Esophagus squamous epithelium (tissue), 4 donors: Measurements from ENCODE around the gene PCDH9.

Source experiments
- POLR2A ChIP-seq, 4 donors: fragments of 450-650 bp; IDR thresholded peaks; one replicate each; pipeline ENCODE4 v1.6.1; 2017; ENCODE audit warnings: antibody characterized with exemption in 4 of 4, mild to moderate bottlenecking in 4 of 4, moderate library complexity in 3 of 4
- TF ChIP-seq, protein P1 (sequence below), 6 experiments: fragments of 450-650 bp in 4 of 6; fragments of 200-600 bp in 2 of 6; sonication (generic) in 2 of 6; IDR thresholded peaks; one replicate each; pipeline ENCODE4 v1.5.1; 2016 to 2019; ENCODE audit warnings: antibody characterized with exemption in 6 of 6, mild to moderate bottlenecking in 4 of 6, moderate library complexity in 4 of 6

DNA sequence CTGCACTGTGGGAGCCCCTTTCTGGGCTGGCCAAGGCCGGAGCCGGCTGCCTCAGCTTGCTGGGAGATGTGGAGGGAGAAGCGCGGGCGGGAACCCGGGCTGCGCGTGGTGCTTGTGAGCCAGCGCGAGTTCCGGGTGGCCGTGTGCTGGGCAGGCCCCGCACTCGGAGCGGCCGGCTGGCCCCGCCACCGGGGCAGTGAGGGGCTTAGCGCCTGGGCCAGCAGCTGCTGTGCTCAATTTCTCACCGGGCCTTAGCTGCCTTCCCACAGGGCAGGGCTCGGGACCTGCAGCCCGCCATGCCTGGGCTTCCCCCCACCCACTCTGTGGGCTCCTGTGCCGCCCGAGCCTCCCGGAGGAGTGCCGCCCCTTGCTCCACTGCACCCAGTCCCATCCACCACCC lies 669.1 kb downstream of the PCDH9 start:
- TF ChIP-seq POLR2A (IDR thresholded peaks at IDR 0.05), result no peak
- TF ChIP-seq, protein P1, sequence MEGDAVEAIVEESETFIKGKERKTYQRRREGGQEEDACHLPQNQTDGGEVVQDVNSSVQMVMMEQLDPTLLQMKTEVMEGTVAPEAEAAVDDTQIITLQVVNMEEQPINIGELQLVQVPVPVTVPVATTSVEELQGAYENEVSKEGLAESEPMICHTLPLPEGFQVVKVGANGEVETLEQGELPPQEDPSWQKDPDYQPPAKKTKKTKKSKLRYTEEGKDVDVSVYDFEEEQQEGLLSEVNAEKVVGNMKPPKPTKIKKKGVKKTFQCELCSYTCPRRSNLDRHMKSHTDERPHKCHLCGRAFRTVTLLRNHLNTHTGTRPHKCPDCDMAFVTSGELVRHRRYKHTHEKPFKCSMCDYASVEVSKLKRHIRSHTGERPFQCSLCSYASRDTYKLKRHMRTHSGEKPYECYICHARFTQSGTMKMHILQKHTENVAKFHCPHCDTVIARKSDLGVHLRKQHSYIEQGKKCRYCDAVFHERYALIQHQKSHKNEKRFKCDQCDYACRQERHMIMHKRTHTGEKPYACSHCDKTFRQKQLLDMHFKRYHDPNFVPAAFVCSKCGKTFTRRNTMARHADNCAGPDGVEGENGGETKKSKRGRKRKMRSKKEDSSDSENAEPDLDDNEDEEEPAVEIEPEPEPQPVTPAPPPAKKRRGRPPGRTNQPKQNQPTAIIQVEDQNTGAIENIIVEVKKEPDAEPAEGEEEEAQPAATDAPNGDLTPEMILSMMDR (IDR thresholded peaks at IDR 0.05), result no peak
